HG03460 (cell line): ENCODE data around the gene NCSTN.
"Not testable (repeated sequence)": the region's sequence is repeated elsewhere in the genome, so short reads cannot be mapped to it uniquely, and the experiment has no call there.

ENCODE experiments used
- ATAC-seq: cut with Tn5 transposase; IDR thresholded peaks from one replicate; pipeline ENCODE4 v1.9.1; 2021; ENCODE audit not compliant: unreplicated experiment

Gene NCSTN

GRCh38 chr1:160370561-160371345 is 27.6 kb downstream of the NCSTN start:
- ATAC-seq: no peak

GRCh38 chr1:160371346-160371631 is 28.1 kb downstream of the NCSTN start:
- no peak for ATAC-seq

- no peak for ATAC-seq
Measured at GRCh38 chr1:160371756-160372155, 28.6 kb downstream of the NCSTN start.

DNA sequence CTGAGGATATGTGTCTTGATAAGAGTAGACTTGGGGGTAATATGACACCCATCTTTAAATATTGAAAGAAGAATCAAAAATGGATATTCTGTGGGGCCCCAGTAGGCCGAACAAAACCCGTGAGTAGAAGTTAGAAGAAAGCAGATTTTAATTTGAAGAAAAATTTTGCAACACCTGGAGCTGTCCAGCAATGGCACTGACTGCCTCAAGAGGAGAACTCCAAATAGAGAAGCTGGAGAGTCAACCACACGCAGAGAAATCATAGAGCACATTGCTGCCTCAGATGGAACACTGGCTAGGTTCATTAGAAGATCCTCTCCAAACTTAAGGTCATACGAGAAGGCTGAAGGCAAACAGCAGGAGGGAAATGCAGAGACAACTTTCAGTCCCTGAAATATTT is 30.5 kb downstream of the NCSTN start:
- no peak for ATAC-seq

DNA sequence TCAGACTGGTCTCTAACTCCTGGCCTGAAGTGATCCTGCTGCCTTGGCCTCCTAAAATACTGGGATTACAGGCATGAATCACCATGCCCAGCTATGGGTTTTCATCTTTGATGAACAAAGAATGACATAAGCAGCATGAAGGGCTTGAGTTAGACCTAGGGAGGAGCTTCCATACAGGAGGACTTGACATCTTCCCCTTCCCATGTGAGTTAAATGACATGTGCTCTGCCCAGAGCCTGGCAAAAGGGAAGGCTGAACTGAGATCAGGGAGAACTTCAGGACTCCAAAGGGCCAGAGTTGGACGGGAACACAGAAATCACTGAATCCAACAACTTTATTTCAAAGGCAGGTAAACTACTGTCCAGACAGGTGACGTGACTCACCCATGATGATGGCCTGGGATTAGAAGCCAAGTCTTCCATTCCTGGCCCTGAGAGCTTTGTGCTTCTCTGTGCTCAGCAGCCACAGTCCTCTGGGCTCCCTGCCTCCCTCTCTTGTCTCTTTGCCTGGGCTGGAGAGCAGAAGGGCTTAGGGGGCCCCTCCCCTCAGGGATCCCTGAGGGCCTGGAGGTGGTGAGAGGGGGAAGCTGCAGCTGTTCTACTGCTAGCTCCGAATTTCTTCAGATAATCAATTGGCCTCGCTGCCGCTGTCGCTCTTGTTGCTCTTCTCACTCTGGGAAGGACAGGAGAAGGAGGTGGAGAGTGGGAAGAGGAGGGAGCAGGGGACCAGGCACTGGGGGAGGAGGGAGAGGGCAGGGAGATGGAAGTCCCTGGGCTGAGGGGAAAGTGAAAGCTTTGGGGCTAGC is 31.3 kb downstream of the NCSTN start:
- ATAC-seq: no peak

DNA sequence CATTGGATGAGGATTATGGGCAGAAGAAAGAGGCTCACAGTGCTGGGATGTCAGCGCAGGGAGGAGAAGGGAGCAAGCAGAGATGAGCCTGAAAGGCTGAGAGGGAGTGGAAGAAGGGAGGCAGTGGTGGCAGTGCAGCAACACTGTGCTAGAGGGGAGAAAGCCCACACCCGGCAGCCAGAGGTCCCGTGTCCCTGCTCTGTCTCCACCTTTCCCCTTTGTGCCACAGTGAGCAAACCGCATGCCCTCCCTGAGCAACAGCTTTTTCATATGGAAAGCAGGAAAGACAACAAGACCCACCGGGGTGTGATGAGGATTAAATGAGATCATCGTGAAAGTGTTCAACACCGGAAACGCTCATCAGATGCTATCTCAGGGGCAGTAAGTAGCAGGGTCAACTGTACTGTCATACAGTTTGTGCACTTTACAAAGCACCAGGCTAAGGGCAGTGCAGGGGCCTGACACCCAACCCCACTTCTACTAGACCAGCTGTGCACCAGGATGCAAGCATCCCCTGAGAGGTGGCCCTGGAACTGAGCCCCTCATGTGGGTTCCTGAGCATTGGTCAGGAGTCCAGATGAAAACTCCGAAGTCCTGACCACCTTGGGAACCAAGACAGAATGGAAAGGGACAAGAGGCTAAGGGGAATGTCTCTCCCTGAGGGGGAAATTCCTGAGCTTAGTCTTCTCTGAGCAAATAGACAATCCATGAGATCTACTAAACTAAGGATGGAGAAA is 32.8 kb downstream of the NCSTN start:
- no peak for ATAC-seq

DNA sequence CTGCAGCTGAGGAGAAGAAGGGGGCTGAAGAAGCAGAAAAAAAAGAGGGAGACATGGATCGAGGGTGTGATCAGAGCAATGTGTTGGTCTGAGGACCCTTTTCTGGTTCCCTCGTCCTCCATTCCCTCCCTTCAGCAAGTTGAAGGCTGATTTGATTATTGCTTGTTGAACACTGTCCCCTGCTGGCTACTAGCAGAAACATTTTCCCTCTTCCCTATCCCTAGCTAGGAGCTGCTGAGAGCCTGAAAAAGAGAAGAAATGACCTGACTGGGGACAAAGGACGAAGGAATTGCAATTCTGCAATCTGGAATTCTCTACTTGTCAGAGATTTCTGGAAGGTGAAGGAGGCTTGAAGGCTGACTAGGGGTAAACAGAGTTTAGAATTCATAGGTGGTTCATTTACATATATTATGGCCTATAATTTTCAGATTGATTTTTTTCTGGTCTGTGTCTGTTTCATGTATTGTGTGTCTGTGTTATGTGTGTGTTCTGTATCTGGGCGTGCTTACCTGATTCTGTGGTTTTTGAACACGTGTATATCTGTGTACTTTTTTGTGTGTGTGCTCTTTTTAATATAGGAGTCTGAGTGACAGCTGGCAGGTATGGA is 33.4 kb downstream of the NCSTN start:
- no peak for ATAC-seq

GRCh38 chr1:160377585-160378206 is 34.5 kb downstream of the NCSTN start:
- no peak for ATAC-seq

- ATAC-seq: not testable (repeated sequence)
Measured at GRCh38 chr1:160384812-160385211, 41.6 kb downstream of the NCSTN start.

DNA sequence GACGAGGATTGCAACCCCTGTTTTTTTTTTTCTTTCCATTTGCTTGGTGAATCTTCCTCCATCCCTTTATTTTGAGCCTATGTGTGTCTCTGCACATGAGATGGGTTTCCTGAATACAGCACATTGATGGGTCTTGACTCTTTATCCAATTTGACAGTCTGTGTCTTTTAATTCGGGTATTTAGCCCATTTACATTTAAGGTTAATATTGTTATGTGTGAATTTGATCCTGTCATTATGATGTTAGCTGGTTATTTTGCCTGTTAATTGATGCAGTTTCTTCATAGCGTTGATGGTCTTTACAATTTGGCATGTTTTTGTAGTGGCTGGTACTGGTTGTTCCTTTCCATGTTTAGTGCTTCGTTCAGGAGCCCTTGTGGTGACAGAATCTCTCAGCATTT is 45.2 kb downstream of the NCSTN start:
- ATAC-seq: not testable (repeated sequence)

DNA sequence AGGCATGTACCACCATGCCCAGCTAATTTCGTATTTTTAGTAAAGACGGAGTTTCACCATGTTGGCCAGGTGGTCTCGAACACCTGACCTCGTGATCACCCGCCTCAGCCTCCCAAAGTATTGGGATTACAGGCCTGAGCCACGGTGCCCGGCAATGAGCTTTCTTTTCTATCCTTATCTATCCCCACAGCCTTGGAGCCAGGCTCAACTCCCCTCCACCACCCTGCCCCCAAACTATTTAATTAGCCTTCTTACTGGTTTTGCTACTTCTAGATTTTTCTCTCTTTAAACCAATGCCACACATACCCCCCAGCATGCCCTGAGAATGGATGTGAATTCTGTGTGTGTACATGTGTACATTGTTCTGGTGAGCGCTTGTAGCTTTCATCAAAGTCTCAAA is 51.5 kb downstream of the NCSTN start:
- no peak for ATAC-seq

DNA sequence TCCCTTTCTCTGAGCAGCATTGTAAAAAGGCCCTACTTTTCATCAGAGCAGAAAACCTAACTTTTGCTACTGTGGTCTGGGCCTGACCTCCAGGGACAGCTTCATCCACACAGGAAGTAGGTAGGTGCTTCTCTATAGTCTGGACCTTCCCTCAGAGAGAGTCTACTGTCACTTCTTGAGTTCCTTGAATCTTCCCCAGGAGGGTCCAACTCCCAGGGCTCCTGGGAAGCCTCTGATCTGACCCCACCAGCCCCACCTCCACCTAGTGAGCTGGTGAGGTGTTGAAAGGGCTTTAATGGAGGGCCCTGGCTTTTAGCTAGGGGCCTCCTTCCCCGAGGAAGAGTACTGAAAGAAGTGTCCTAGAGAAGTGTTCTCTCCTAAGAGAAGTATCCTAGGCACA is 54.5 kb downstream of the NCSTN start:
- ATAC-seq: no peak

GRCh38 chr1:160398823-160399222 is 55.6 kb downstream of the NCSTN start:
- ATAC-seq: no peak

DNA sequence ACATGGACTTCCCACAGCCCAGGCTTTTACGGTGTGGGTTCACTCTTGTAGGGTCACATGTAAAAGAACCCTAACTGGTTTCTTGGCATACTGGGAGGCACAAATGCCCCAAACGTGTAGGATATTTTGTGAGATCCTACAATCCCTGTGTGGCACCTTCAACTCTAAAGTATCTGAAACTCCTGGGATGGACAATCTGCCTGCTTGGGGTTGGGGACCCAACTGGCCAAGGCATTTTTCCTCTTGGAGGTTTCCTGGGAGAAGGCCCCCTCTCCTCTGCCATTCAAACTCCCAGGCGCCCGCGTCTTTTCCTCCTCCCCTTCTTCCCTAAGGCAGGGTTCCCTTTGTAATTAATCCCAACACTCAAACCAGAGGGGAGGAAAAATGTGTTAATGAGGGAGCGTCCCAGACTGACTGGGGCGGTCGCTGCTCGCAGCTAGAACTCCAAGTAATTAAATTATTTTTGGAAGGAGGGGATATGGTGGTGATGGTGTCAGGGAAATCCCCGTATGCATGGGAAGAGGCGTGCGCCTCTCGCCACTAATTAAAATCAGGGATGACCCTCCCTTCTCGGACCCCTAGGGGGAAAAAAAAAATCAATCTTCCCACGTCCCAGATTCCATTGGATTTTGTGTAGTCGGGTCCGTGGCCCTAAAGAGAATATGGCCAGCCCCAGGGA is 56.5 kb downstream of the NCSTN start:
- no peak for ATAC-seq

GRCh38 chr1:160400223-160400645 is 57.1 kb downstream of the NCSTN start, which contains the start of gene VANGL2:
VANGL2 (plus strand) TSS chr1:160400564; CDS start chr1:160415838, 15,274 bp downstream.
- no peak for ATAC-seq

DNA sequence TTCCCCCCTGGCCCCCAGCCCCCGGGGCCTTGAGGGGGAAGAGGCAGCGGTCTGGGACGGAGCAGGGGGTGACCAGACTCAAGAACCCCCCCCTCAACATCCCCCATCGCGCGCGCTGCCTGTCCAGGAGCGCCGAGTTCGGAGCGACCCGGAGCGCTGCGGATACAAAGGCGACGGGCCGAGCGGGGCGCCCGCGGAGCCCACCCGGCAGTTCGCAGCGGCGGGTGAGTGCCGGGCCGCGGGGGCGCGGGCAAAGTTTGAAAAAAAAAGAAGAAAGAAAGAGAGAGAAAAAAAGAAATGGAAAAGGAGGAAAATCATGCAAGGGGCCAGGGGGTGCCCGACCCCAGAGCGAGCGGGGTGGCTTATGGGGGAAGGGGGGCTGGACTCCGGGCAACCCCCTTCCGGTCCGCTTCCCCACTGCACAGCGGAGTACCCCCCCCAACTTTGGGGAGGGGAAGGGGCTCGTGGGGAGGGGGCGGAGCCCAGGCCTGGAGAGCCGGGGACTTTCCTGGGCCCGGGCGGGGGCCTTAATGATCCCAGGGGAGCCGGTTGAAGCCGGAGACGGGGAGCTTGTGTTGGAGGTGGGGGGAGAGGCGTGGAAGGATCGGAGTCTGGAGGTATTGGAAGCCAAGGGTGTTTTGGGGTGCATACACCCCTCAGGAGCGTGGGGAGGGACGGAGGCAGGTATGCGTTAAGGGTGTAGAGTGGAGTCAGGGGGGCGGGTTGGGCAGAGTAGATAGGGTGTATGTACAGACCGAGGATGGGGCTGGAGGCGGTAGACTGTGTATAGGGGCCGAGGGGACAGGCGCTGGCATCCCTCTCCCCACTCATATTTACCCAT is 57.7 kb downstream of the NCSTN start:
- ATAC-seq: no peak

DNA sequence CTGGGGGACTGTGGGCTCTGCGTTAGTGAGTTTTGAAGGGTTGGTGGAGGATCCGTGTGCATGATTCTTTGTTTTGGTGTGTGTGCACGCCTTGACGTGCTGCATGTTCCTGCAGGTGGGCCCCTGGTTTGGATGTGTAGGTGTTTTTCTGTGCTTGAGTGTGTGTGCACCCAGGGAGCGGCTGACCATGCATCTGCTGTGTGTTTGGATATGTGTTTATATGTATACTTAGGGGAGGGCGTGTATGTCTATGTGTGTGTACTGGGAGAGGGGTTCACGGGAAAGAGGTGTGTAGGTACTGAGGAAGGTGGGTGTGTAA is 58.3 kb downstream of the NCSTN start:
- no peak for ATAC-seq

DNA sequence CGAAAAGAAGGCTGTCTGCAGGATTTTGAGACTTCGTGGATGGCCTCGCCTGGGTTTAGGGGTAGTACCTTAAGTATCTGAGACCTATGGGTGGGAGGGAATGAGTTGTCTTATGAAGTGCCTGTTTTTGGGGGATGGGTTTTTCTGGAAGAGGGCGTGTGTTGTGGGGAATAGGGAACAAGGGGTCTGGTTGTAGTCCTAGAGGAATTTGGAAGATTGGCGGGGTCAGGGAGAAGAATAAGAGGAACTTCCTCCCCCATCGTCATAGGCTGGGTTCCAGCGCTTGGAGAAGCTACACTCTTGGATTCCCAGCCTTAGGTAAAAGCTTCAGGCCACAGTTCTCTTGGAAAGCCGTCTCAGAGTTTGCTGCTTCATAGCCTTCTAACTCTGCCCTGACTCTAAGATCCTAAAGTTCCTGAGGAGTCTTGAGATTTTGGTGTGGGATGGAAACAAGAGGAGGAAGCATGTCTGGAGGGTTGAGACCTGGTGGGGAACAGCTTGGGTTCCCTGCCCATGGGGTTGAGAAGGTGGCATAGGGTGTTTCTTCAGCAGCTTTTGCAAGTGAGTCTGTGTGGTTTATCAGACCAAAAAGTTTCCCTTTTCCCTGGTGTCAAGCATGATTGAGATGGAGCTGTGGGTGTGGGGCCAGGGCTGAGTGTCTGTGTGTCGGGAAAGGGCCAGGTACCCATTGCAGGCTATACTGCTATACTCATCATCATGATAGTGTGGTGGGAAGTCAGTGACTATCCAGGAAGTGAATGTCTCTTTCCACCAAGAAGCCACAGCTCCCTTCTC is 59.0 kb downstream of the NCSTN start:
- ATAC-seq: no peak

DNA sequence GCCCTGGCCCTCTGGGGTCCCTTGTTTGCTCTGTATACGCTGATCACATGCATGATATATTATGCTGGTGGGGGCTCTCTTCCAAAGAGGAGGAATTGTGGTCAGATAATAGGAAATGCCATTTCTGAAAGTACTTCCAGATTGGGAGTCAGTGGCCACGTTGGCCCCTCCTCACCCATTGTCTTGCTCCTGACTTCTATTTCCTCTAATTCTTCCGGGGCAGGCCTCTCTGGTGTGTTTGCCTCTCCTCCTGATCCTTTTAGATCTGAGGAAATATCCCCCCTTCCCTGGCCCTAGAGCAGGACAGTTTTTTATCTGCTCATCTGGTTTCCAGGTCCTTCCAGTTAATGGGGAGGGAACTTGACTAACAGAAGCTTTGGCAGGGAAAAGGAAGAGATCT is 60.1 kb downstream of the NCSTN start:
- no peak for ATAC-seq
